GM18951 (cell line): ENCODE data around the gene GRAP.

ENCODE experiments used
- POLR2A ChIP-seq: IDR thresholded peaks from 4 replicates; pipeline ENCODE4 v1.6.1; 2011; ENCODE audit warnings: mild to moderate bottlenecking; ENCODE audit not compliant: insufficient read length, insufficient read depth; ENCODE audit errors: extremely low read depth
- in situ Hi-C: fragments of 300-500 bp; cut with MboI; formaldehyde crosslinking; loops from one replicate; pipeline ENCODE4 v1.12.0; 2022; ENCODE audit warnings: low sequenced_read_pairs, mixed read lengths, inconsistent platforms; ENCODE audit not compliant: unreplicated experiment

GRAP gene

DNA sequence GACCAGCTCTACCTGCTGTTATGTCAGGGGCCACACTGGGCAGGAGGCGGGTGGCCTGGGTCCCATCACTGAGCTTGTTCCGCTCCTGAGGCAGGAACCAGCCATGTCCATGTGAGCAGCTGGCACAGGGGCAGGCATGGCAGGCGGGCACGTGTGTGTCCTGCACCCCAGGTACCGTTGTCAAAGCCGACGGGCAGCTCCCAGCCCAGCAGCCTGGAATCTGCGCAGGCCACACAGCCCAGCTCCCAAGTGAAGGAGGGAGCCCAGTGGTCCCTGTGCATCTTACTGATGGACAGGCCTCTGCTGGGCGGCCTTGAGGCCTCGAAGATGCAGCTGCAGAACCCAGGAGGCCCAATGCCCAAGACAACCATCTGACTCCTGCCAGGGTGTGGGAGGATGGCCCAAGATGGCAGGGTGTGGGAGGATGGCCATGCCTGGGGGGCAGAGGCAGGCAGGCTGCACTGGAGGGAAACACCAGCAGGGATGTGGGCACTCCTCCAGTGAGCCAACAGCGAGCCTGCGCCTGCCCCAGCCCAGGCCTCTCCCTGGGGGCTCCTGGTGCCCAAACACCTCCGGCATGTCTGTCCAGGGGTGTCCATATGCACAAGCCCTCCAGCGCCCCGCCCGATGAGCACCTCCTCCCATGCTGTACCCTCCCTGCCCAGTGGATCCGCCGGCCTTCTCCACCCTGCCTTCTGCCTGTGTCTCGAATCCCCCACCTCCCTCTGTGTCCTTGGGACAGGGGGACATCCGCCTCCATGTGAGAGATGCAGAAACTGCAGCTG is 55.0 kb downstream of the GRAP start:
- in situ Hi-C loops: no loop called here
- TF ChIP-seq POLR2A: no peak

DNA sequence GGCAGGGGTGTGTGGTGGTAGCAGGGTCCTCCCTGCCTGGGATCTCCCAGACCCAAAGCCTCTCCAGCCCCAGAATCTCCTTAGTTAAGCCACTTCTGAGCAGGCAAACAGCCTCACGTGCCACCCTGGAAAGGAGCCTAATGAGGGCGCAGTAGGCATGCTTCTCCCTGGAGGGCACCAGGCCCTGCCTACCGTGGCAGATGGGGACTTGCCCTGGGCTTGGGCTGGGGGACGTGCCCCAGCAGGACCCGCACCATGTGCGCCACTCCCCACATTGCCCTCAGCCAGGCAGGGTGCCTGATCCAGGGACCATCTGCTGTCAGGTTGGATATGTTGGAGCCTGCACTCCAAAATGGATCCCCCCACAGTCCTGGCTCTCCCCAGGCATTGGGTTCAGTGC is 56.4 kb downstream of the GRAP start:
- in situ Hi-C loops: no loop called here
- no peak for TF ChIP-seq POLR2A

DNA sequence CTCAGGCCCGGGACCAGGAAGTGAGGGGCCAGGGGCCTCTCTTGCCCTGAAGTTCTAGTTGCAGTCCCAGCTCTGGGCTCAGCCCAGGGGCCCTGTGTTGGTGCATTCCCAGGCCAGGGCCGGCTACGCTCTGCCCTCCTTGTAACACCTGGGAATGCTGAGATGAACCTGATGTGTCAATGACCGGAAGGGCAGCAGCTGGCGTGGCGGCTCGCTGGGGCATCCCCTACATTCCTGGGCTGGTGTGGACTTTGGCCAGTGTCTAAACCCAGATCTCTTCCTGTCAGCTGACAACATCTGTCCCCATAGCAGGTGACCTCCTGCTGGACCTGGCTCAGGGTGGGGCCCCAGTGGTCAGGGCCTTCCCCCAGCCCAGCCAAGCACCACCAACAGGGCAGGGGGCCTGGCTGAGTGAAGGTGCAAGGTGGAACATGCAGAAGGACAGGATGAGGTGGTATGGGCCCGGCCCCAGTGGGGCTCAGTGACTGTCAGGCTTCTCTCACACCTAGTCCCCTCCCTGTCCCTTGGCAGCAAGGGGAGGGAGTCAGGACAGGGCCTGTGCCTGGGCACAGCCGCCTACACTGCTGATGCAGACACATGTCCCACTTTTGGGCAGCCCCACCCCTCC is 58.1 kb downstream of the GRAP start:
- in situ Hi-C loops: no loop called here
- no peak for TF ChIP-seq POLR2A

DNA sequence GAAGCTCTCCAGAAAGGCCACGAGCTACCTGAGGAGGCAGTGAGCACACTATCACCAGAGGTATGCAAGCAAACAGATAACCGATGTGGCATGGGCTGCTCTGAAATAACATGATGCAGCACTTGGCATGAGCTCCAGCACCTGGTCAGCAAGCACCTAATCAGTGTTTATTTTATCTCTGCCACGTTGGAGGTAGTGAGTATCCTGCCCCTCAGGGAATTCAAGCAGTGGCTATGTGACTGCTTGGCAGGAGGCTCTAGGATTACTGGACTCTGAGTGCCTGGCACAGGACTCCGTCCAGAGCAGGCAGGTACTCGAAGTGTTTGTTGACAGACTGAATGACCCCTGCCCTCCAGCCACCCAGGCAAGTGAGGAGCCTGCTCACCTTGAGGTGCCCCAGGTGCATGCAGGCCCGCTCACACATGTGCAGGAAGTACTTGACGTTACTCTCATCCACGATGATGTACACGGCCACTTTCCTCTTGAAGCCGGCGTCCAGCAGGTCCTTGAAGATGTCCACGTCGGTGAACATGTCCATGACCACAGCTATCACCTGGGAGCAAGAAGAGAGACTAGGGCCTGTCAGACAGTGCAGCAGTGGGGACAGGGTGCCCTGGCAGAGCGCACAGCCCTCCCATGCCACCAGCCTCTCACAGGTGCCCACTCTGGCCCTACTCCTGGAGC is 58.8 kb downstream of the GRAP start:
- in situ Hi-C loops: no loop called here
- no peak for TF ChIP-seq POLR2A

DNA sequence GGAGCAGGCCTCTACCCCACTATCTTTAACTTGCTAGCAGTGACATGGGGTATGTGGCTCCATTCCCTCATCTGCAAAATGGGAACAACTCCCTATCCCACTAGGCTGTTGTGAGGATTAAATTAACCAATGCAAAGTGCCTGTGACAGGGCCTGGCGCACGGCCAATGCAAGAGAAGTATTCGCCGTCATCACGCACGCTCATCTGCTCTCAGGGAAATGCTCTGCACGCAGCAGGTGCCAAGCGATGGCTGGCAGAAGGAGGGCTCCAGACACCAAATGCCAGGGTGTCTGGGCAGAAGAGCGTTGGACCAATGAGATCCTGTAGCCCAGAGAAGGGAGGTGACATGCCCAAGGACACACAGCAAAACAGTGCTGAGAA is 59.5 kb downstream of the GRAP start:
- in situ Hi-C loops: no loop called here
- no peak for TF ChIP-seq POLR2A

DNA sequence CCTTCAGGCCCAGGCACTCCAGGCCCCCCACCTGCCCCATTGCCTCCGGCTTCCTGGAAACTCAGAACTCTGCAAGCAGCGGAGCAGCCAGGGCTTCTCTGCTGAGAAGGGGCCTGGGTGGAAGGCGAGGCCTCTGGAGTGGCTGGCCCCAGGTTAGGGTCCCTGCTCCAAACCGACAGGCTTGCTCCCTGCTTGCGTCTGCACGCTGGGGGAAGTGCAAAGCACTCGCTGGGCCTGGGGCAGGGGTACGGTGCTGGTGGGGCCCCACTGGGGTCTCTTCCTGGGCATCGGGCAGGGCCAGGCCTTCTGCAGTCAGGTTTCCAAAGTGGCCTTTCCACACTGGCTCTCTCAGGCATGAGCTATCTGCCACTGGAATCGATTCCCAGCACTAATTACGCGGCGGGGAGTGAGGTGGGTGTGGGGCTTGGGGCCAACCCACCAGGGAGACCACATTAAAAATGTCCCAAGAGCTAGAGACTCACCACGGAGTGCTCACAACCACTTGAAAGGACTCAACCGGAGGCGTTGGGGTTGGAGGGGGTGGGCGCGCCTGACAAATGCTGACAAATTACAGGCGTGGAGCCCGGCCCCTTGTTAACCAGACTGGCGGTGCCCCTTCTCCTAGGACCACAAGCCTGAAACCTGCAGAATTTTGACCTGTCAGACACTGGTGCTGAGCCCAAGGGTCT is 60.1 kb downstream of the GRAP start:
- in situ Hi-C loops: no loop called here
- TF ChIP-seq POLR2A: no peak

DNA sequence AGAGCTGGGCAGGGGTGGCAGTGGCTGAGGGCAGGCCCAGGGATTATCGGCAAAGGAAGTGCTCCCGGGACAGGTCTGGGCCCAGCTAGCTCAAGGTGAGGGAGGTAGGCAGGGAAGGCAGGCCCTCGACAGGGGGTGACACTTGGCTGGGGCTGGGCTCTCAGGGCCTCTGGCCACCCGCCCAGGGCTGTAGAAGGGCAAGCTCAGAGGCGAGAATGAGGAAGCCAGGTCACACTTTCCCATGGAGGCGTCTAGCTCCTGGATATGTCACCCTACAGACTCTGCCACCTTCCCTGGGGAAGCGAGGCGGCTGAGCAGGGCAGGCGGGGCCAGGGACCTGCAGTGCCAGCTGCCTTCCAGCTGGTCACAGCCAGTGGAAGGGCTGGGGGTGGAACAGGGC is 61.3 kb downstream of the GRAP start:
- in situ Hi-C loops: no loop called here

DNA sequence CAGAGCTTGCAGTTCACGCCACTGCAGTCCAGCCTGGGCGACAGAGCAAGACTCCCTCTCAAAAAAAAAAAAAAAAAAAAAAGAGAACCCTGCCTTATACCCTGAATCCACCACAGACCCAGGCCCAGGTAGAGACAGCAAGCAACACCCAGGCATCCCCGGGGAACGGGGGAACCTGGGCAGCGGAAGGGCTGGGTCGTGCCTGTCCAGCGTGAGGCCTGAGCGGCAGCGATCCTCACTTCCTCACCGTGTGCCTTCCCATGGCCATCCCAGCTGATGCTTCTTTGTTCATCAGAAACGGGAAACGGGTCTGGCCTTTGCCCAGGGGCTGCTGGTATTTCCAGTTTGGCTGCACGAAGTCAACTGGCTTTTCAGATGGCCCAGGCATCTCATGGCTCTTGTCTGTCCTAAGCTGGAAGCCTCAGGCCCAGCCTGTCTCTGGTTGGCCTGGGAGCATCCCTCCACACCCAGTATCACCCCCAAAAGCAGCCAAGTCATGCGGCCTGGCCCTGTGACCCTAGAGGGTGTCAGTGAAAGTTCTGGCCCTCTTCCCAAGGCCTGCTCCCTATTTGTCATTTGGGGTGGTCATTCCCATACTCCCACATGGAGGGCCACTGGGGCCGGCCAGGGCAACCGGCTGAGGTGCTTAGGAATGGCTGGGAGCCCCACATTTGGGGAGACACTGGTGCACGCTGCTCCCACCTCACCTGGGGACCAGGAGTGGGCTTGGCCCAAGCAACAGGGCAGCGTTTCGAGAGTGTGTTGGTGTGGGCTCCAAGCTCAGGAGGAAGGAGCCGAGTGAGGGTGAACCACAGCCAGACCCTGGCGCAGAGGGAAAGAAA is 62.3 kb downstream of the GRAP start:
- TF ChIP-seq POLR2A: no peak
- in situ Hi-C loops: no loop called here

More for the DNA sequence above, 61.3 kb downstream of the GRAP start:
- no peak for TF ChIP-seq POLR2A

DNA sequence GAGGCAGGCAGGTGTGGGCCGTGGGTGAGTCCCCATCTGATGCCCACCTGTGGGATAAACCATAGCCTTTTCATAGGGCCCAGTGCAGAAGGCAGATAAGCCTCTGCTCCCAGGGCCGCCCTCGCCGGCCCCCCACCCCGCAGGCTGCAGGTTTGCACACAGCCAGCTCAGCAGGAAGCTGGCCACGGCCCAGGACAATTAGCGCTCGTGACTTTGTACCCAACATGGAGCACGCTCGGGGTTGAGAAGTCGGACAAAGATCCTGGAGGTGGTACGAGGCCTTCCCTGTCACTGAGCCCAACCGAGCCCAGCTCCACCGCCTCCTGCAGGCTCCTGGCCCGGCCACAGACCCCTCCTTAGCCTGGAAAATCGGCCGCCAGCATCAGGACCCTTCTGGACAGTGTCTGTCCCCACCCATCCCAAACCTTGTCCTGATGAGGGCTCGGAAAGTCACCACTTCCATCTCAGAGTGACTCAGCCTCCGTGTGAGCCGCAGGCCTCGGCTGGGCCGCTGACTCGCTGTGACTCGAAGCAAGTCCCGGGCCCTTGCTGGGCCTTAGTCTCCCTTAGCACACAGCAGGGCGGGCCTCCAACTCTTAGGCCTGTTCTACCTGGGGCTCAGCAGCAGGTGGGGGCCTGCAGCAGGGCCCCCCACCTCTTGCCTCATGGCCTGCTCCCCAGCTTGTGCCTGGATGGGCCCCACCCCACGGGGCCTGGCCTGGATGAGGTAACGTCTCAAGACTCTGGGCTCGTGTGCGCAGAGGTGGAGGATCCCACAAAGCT is 64.9 kb downstream of the GRAP start:
- in situ Hi-C loops: no loop called here
- no peak for TF ChIP-seq POLR2A

DNA sequence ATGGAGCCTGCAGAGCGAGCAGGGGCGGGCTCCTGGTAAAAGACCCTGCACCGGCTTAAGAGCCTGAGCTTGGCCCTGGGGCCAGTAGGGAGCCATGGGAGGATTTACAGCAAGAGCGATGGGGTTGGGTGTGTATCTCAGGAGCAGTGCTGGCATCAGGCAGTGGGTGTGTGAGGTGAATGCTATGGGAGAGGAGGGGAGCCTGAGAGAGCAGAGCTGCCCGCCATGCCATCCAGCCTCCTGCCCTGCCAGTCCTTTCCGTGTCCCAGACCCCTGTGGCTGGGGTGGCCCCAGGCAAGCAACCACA is 65.5 kb downstream of the GRAP start:
- in situ Hi-C loops: no loop called here
- no peak for TF ChIP-seq POLR2A

DNA sequence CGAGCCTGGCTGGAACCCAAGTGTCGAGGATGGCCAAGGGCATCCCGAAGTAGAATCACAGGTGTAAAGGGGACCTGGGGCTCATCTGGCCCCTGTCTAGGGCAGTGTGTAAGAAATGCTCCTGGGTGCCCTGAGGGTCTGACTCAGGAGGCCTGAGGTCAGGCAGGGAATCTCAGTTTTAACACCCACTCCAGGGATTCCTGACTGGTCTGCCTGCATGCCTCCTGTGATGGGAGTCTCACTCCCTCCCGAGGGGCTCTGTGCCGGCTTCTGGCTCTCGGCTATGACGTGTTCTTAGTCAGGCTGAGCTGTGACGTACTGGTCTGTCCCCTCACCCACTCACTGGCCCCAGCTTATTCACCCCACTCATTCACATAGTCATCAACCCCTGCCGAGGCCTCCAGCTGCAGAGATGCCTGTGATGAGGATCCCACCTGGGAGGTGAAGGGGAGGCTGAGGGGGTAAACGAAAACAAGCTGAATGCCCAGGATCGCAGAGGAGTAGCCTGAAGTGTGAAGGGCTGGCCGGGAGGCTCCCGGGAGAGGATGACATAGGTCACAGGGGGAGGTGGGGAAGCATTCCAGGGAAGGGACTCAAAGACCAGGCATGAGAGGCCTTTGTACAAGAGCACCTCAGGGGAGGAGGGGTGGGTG is 65.9 kb downstream of the GRAP start:
- TF ChIP-seq POLR2A: no peak
- in situ Hi-C loops: no loop called here

DNA sequence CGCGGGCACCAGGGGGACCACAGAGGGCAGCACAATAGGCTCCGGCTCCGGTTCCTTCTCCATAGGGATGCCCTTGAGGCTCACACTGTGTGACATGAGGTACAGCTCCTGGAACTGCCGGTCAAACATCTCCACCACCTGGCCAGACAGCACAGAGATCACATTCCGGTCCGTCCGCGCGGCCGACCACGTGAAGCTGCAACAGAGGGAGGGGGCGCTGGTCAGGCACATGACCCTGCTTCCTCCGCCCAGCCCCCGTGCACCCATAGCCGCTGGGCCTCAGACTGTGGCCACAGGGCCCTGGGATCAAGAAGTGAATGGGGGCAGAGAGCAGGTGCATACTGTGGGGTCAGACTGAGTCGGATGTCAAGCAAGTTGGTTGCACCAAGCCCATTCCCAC is 68.1 kb downstream of the GRAP start:
- TF ChIP-seq POLR2A: no peak
- in situ Hi-C loops: no loop called here
